Duodenal mucosa (tissue), 2 donors: ENCODE measurements around the gene CTSW.

Experiments
- H3K27ac ChIP-seq: one replicate; pipeline ENCODE4 v1.7.0; 2013; ENCODE audit warnings: low read depth, low read length
- H3K27me3 ChIP-seq, 2 donors: one replicate each; pipeline ENCODE4 v1.7.0; 2013; ENCODE audit warnings: low read length in 2 of 2, control low read depth in 1 of 2; ENCODE audit not compliant: insufficient read depth in 2 of 2, control insufficient read depth in 1 of 2
- H3K36me3 ChIP-seq, 2 donors: one replicate each; pipeline ENCODE4 v1.7.0; 2013; ENCODE audit warnings: low read length in 2 of 2, control low read depth in 1 of 2; ENCODE audit not compliant: insufficient read depth in 2 of 2, control insufficient read depth in 1 of 2
- H3K4me1 ChIP-seq, 2 donors: one replicate each; pipeline ENCODE4 v1.7.0; 2013; ENCODE audit warnings: low read length in 2 of 2, control low read depth in 1 of 2; ENCODE audit not compliant: insufficient read depth in 2 of 2, control insufficient read depth in 1 of 2
- H3K4me3 ChIP-seq, 2 donors: one replicate each; pipeline ENCODE4 v1.7.0; 2013; ENCODE audit warnings: low read length in 2 of 2, low read depth in 1 of 2
- H3K9ac ChIP-seq, 2 donors: one replicate each; pipeline ENCODE4 v1.7.0; 2013; ENCODE audit warnings: low read length in 2 of 2, low read depth in 1 of 2
- H3K9me3 ChIP-seq, 2 donors: one replicate each; pipeline ENCODE4 v1.7.0; 2013; ENCODE audit warnings: low read length in 2 of 2, control low read depth in 1 of 2; ENCODE audit not compliant: control insufficient read depth in 1 of 2

CTSW gene

GRCh38 chr11:65928667-65929066 lies 49.0 kb downstream of the CTSW start:
- no peaks in the 10 kb centered on the region for H3K36me3 ChIP-seq
- H3K4me1 ChIP-seq = peaks cover 0 to 16% of the 10 kb centered on the region in 2 donors
- H3K27me3 ChIP-seq = no peaks in the 10 kb centered on the region
- no peak overlapping the region for H3K4me3 ChIP-seq
- no peak overlapping the region for H3K27ac ChIP-seq
- H3K9ac ChIP-seq = no peak overlapping the region
- H3K9me3 ChIP-seq = no peaks in the 10 kb centered on the region

DNA sequence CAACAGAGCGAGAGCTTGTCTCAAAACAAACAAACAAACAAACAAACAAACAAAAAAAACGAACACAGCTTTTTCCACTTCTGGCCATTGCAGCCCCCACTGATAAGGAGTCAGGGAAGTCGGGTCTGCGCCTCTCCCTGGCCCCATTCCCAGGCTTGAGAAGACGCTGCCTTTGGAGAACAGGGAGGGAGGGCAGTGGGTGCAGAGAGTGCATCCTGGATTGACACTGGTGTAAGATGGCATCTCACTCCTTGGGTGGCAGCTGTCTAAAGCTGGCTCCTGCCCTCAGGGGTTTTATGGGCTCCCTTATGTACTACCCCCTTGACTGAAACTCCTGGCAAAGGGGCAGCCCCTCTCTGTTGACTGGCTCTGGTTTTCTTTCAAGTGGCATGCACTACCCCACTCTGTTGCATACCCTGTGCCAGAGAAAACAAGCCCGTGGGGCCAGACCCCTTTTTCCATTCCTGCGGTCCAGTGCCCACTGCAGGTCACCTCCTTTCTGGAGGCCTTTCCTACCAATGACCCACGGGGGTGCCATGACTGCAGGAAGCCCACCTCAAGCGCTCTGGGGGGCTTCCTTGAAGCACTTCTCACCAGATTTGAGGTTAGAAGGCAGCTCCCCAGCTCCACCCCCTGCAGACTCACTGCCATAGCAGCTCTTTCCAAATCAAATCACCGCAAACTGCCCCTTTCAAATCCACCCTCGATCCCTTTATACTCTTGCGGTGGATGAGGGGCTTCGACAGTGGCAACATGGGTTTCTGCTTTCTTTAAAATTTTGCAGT lies 52.3 kb downstream of the CTSW start:
- Histone ChIP-seq H3K4me3 (no peak overlapping the region), H3K9me3 (no peaks in the 10 kb centered on the region), H3K36me3 (no peaks in the 10 kb centered on the region), H3K9ac (no peak overlapping the region), H3K4me1 (peaks cover 0 to 16% of the 10 kb centered on the region in 2 donors), H3K27ac (no peak overlapping the region), H3K27me3 (no peaks in the 10 kb centered on the region)

- Histone ChIP-seq H3K36me3 (no peaks in the 10 kb centered on the region), H3K27me3 (peaks cover 0 to 2% of the 10 kb centered on the region in 2 donors), H3K4me1 (peaks cover 0 to 12% of the 10 kb centered on the region in 2 donors), H3K27ac (no peak overlapping the region), H3K9me3 (no peaks in the 10 kb centered on the region), H3K4me3 (no peak overlapping the region), H3K9ac (no peak overlapping the region)
Observed at GRCh38 chr11:65932558-65932919, 52.9 kb downstream of the CTSW start.
